HG03460 (cell line): ENCODE data around the gene GUCD1.

Source experiments
- ATAC-seq: cut with Tn5 transposase; IDR thresholded peaks from one replicate; pipeline ENCODE4 v1.9.1; 2021; ENCODE audit not compliant: unreplicated experiment

Gene GUCD1

GRCh38 chr22:24504540-24504939 is 50.4 kb downstream of the GUCD1 start:
- ATAC-seq, result no peak

DNA sequence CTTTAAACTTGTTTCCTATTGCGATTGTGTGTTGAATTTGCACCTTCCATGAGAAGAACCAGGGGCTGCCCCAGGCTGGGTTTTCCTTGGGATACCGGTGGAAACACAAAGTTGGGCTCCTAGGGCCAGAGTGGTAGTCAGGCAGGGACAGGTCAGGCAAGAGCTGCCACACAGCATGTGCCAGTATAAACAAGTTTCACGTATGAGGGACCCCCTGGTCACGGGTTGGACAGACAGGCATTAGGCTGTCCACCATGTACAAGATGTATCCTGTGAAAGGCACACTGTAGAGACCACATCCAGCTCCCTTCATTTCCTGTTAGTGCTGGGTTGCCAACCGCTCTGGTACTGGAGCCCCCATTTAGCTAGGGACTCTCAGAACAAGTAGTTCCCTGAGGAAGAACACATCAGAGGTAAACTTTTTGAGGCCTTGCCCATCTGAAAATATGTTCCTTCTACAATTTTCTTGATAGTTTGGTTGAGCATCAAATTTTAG is 51.0 kb downstream of the GUCD1 start:
- ATAC-seq, result no peak

- ATAC-seq, result peak; percentile 51
Observed at GRCh38 chr22:24503137-24503842, 51.6 kb downstream of the GUCD1 start.

DNA sequence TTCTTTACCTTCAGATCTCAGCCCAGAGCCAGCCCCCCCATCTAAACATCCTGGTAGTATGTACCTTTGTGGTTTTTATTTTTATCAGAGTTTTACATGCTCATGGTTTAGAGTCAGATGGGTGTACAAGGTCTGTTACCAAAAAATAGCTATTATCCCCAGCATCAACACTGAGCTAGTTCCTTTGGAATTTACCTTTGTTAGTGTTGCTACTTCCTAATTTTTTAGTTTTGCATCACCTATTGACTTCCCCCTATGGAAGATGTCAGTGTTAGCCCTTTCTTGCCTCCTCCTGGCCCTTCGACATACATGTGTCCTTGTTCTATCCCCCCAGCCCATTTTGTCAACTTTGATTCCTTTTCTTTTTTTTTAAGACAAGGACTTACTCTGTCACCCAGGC is 52.4 kb downstream of the GUCD1 start:
- no peak for ATAC-seq

DNA sequence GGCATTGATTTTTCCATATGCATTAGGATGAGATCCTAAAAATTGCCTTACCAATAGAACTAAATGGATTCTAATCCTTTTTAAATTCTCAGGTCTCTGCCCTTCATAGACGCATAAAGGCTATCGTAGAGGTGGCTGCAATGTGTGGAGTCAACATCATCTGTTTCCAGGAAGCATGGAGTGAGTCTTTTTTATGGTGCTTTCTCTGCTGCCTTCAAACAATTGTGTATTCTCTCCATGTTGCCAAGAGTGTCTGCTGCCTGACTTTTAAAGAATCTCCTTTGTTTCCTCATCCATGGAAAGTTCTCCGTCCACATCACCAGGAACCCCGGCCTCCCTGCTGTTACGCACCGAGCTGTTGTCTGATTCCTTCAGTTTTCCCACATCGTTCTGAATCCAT is 52.9 kb downstream of the GUCD1 start:
- no peak for ATAC-seq

GRCh38 chr22:24501301-24502005 is 53.5 kb downstream of the GUCD1 start:
- ATAC-seq, result no peak

DNA sequence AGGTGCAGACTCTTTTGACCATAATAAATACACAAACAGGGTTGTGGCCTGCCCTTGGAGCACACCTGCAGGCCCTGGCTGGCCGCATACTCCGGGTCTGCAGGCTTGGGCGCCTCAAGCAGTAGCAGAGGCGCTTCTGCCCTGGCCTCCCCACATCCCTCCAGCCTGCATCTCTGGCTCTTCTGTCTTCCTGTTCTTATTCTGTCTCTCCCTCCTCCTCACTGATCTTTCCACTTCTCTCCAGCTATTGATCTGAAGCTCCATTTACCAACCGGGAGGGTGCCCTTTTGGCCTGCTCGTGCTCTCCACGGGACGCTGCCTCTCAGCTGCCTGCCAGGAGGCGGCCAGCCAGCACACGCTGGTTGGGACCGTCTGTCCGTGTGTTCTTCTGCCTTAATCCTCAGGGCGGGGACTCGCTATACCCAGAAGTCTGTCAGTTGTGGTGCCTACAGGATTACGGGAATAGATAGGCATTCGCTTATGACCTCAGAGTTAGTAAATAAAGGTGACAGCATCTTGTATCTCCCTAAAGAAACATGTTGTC is 54.6 kb downstream of the GUCD1 start:
- ATAC-seq, result no peak

DNA sequence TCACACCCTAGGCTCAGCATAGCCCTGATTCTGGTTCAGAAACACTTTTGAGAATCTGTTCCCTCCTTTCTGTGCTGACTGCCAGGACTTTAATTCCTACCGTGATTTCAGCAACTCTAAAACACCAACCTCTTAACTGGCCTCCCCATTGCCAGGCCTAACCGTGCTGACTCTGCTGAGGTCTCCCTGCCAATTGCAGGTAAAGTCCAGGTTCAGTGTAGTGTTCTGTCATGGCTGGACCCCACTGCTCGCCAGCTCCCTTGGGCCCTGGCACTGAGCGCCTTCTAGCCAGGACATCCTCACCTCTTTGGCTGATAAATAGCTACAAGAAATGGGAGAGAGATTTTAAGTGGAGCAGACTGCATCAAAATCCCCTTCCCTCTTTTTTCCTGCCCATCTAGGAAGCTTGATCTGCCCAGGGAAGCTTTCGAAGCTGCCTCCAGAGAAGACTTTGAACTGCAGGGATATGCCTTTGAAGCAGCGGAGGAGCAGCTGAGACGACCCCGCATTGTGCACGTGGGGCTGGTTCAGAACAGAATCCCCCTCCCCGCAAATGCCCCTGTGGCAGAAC is 55.1 kb downstream of the GUCD1 start:
- ATAC-seq, result no peak

DNA sequence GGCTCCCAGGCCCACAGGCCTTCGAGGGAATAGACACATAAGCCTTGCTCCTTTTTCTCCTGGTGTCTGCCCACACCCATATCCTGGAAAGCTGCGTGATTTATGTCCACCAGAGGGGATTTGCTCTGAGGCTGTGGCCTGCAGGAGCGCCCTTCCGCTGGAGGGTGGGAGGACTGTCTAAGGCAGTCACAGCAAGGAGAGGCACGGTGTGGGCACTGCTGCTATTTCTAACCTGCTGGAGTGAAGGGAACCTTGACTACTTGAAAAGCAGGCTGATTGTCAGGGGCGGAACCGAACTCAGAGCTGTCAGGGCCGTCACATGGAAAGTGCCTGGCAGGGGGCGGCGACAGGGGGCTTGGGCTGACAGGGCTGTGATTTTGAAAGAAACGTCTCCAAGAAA is 56.1 kb downstream of the GUCD1 start:
- ATAC-seq, result no peak

DNA sequence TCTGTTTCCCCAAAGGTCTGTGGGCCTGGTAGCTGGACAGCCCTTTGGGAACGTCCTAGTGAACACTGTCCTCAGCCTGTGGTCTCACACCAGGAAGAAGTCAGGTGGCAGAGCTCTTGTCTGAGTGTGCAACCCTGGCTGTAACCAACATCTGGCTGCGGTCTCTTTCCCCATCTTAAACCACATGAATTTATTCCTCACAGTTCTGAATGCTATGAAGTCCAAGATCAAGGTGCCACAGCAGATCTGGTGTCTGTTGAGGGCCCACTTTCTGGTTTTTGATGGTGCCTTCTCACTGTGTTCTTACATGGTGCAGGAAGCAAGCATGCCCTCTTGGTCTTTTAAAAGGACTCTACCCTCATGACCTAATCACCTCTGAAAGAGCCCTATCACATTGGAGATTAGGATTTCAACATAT is 57.1 kb downstream of the GUCD1 start:
- ATAC-seq, result no peak

GRCh38 chr22:24496661-24497060 is 58.3 kb downstream of the GUCD1 start:
- no peak for ATAC-seq

DNA sequence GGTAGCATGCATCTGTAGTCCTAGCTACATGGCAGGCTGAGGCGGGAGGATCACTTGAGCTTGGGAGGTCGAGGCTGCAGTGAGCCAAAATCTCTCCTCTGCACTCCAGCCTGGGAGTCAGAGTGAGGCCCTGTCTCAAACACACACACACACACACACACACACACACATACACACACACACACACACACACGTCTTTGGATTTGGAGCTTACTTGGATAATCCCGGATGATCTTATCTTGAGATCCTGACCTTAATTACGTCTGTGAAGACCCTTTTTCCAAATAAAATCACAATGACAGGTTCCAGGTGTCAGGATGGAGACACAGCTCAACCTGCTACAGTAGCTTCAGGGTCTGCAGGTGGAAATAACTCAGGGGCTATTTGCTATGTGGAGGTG is 58.7 kb downstream of the GUCD1 start:
- ATAC-seq, result no peak

GRCh38 chr22:24495365-24495675 is 59.6 kb downstream of the GUCD1 start:
- no peak for ATAC-seq

DNA sequence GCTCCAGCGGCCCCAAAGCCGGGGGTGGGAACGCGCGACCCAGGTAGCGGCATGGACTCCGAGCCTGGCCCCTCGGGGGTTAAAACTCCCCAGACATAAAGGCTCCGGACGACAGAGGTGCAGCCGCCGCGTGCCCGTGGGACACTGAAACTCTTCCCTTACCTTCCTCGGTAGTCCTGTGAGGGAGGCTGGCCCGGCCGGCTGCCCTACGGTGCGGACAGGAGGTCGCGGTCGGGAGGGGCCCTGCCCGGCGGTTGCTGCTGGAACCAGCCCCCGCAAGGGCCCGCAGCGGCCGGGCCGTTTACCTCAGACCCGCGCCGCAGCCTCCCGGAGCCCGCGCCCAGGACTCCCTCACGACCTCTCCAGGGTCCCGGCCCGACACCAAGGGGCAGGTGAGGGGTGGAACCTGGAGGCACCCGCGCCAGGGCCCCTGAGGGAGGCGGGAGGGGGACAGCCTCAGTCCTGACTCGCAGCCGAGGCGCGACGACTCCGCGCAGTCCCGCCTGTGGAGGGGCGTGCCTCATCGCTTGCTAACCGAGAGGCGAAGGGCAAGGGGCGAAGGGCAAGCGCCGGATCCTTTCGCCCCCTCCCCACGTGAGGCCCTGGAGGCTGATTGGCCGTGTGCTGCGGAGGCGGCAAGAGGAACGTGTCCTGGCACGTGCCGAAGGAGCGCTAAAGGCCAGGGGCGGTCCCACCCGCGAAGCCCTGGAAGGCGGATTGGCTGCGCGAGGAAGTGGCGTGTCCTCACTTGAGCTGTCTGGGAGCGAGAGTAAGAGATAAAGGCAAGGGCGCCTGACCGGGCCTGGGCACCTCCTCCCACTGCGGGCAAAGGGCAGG is 60.2 kb downstream of the GUCD1 start, which contains the start of gene UPB1:
Gene UPB1 (plus strand): TSS at position 805 of the 837 bp plus-strand sequence. CDS start 72 bp downstream, outside the sequence.
- ATAC-seq, result no peak

DNA sequence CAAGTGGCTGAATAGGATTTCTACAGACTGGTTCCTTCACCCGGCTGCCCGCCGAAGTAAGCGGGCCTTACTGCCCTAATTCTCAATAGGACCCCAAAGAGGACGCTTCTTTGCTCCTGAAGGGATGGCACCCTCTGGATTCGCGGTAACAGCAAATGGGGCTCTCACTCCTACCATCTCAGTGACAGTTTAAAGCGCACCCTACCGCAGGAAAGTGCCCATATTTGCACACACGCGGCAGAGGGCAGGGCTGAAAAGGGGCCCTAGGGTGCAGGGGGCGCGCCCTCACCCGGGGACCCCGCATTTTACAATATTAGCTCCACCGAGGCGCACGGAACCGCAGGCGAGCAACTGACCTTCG is 60.8 kb downstream of the GUCD1 start:
- ATAC-seq, result no peak

DNA sequence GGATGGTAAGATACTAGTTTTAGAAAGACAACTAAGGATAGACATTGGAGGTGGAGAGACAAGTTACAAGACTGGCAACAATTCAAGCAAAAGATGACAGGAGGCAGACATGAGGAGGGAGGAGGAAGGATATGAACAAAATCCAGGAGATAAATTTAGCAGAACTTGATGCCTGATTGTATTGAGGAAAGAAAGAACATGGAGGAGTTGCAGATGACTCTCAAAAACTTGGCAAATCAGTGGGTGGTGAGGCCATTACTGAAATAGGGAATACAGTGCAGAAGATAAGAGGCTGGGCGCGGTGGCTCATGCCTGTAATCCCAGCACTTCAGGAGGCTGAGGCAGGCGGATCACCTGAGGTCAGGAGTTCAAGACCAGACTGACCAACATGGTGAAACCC is 62.5 kb downstream of the GUCD1 start:
- ATAC-seq, result no peak
